Fibroblast of skin of abdomen (primary cell): ENCODE results near the gene PTPRD.

ENCODE experiments used
- DNase-seq: peaks from one replicate; pipeline ENCODE4 v3.0.0-alpha.2; 2013

PTPRD gene

GRCh38 chr9:8361364-8361763 lies 2251.4 kb downstream of the PTPRD start:
- DNase-seq = no peak

- DNase-seq = no peak
Measured at GRCh38 chr9:8356406-8356805, 2256.4 kb downstream of the PTPRD start.

GRCh38 chr9:8351436-8351835 lies 2261.4 kb downstream of the PTPRD start:
- no peak for DNase-seq

GRCh38 chr9:8349901-8350300 lies 2262.9 kb downstream of the PTPRD start:
- no peak for DNase-seq

DNA sequence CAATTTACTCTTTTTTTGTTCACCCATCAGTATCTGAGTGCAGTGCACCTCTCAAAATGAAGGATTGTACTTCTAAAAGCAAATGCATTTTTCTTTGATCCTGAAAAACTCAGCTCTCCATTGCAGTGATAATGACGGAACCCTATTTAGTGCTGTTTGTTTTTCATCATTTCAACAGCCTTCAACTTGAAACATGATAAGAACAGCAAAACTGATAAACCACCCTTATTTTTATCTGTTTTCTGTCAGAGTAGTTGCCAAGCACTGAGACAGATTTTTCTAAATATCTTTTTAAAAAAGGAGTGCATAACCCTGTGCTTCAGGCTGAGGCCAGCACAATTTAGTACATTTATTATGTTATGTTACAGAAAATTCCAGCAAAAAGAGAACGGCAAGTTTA lies 2263.4 kb downstream of the PTPRD start:
- DNase-seq = no peak

DNA sequence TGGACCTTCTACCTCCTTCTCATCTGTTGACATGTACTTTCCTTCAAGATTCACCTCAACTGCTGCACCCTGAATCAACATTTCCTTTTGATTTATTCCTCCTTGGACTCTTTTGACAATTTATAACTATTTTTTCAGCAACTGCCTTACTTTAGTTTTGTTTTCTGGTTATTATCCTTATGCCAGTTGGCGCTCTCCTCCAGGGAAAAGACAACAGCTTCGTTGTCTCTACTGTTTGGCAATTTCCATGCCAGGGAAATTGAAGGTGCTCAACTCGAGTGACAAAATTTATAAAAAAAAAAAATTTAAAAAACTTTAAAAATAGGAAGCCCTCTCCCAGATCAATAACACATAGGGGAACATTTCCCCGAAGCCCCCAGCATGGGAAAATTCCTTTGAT lies 2264.0 kb downstream of the PTPRD start:
- no peak for DNase-seq

DNA sequence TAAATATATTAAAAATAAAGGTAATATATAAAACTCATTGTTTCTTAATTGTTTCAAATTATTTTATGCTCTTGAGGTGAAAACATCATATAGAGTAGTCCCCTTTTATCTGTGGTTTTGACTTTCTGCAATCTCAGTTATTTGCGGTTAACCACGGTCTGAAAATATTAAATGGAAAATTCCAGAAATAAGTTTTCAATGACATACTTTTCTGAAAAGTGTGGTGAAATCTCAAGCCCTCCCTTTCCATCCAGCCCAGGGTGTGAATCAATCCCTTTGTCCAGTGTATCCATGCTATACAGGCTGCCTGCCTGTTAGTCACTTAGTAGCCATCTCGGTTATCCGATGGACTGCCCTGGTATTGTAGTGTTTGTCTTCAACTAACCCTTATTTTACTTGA lies 2266.5 kb downstream of the PTPRD start:
- peak; percentile 85 for DNase-seq

GRCh38 chr9:8338767-8339510 lies 2273.9 kb downstream of the PTPRD start:
- DNase-seq = no peak

- peak; percentile 36 for DNase-seq
Measured at GRCh38 chr9:8337834-8338766, 2274.7 kb downstream of the PTPRD start.

GRCh38 chr9:8332871-8333270 lies 2279.9 kb downstream of the PTPRD start:
- no peak for DNase-seq

DNA sequence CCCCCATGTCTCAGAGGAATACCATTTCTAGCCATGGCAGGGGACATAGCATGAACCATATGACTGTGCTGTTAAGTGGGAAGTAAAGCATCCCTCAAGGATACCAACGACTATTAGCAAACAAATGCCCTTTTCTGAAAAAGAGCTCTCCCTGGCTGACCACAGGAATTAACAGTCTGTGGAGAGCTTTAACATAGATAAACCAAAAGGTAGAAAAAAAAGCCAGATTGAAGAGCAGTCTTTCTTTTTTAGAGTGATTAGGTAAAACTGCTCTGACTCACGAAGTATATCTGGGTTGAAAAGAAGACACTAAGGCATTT lies 2280.5 kb downstream of the PTPRD start:
- DNase-seq = no peak

- DNase-seq = peak; percentile 71
Measured at GRCh38 chr9:8331507-8332330, 2281.1 kb downstream of the PTPRD start.

DNA sequence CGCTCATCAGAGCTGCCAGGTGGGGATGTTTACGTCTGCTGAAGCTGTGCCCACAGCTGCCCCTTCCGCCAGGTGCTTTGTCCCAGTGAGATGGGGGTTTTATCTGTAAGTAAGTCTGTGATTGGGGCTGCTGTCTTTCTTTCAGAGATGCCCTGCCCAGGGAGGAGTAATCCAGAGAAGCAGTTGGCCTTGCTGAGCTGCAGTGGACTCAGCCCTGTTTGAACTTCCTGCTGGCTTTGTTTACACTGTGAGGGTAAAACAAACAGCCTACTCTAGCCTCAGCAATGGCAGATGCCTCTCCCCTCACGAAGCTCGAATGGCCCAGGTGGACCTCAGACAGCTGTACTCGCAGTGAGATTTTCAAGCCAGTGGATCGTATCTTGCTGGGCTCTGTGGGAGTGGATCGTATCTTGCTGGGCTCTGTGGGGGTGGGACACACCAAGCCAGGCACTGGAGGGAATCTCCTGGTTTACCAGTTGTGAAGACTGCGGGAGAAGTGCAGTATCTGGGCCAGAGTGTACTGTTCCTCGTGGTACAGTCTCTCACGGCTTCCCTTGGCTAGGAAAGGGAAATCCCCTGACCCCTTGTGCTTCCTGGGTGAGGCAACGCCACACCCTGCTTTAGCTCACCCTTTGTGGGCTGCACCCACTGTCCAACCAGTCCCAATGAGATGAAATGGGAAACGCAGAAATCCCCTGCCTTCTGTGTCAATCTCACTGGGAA lies 2283.1 kb downstream of the PTPRD start:
- no peak for DNase-seq

DNA sequence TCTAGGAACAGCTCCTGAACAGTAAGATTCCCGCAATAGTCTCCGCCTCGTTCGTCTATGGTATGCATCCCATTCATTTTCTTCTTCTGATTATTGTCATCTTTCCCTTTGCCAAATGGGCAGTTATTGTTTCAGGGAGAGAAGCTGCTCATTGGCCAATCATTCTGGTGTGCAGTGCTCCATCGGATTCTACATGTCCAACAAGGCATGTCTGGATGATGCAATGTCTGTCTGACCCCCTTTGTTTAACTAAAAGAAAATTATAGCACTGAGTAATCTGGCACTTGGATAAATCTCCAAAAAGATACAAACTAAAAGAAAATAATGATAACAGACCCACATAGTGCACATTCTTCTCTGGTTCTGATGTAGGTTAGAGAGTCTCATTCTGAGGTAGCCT lies 2297.6 kb downstream of the PTPRD start:
- DNase-seq = peak; percentile 46

GRCh38 chr9:8309258-8309657 lies 2303.5 kb downstream of the PTPRD start:
- DNase-seq = no peak

GRCh38 chr9:8304720-8305119 lies 2308.1 kb downstream of the PTPRD start:
- DNase-seq = no peak

- DNase-seq = no peak
Measured at GRCh38 chr9:8301296-8301695, 2311.5 kb downstream of the PTPRD start.

DNA sequence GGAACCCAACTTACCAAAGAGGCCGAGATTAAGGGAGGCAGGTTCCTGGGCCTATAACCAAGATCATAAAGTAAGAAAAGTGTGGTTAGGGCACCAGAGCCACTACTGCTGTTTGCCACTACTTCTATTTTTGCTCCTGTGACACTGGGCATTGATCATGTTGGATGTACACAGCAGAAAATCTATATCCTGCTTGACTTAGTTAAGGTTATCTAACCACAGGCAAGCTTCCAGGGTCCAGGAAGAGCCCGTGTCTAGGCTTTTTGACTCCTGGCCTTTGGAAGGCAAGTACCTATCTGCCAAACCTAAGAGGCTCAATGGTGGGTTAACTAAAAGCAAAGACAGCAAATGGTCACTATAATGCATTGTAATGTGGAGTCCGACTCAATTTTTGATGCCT lies 2315.8 kb downstream of the PTPRD start:
- DNase-seq = no peak

- no peak for DNase-seq
Measured at GRCh38 chr9:8292657-8293056, 2320.1 kb downstream of the PTPRD start.

GRCh38 chr9:8289681-8290080 lies 2323.1 kb downstream of the PTPRD start:
- no peak for DNase-seq

DNA sequence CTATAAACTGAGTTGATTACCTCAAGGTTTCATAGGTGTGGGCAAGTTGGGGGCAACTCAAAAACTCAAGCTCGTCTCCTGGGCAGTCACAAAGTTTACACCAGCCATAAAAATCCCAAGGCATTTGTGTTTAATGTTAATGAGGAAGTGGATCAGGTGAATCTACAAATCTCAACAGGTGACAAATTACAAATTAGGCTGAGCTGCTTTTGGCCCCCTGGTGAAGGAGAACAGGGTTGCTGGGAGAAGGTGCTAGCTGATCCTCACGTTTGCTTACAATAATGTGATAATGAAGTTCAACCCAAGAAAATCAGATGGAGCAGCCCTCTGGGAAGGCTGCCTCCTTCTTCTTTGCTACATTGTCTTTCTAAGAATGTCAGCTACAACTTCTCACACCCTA lies 2324.8 kb downstream of the PTPRD start:
- DNase-seq = no peak

DNA sequence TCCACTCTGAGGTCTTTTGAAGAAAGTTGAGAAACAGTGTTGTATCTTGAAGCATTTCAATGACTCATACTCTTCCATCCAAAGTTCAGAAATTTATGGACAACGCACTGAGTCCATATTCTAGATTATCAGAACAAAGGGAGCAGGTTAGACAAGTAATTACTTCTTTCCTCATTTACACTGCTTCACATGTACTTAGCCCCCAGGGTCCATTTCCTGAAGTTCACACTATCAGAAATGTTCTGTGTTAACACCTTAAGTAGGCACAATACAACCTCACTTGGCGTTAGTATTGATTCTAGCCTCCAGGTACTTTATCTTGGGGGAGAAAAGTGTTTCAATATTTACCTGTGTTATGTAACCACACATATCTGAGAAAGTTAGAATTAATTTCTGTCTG lies 2325.3 kb downstream of the PTPRD start:
- DNase-seq = no peak
